Neural cell (in vitro differentiated cells): Measurements from ENCODE around the gene STARD10.

Experiments used
- CTCF ChIP-seq: fragments of 450-650 bp; IDR thresholded peaks from 2 replicates; pipeline ENCODE4 v1.5.1; 2014; ENCODE audit warnings: antibody characterized with exemption, mild to moderate bottlenecking, moderate library complexity; ENCODE audit not compliant: poor library complexity, severe bottlenecking
- EP300 ChIP-seq: fragments of 450-650 bp; conservative IDR thresholded peaks from 2 replicates; pipeline ENCODE4 v1.6.1; 2014; ENCODE audit warnings: antibody characterized with exemption, mild to moderate bottlenecking, moderate library complexity; ENCODE audit not compliant: poor library complexity, severe bottlenecking
- MXI1 ChIP-seq: fragments of 450-650 bp; conservative IDR thresholded peaks from 2 replicates; pipeline ENCODE4 v1.6.1; 2014; ENCODE audit warnings: antibody characterized with exemption, mild to moderate bottlenecking; ENCODE audit not compliant: poor library complexity, severe bottlenecking
- TAF1 ChIP-seq: IDR thresholded peaks from 2 replicates; pipeline ENCODE4 v1.6.1; 2012; ENCODE audit warnings: low read depth

GRCh38 chr11:72762641-72763304, 31.1 kb downstream of the STARD10 start:
- no peak for TF ChIP-seq CTCF
- TF ChIP-seq EP300, result no peak
- no peak for TF ChIP-seq MXI1
- no peak for TF ChIP-seq TAF1
